ENCODE measurements around the gene PRAMEF18.
"Not testable (repeated sequence)": the region's sequence is repeated elsewhere in the genome, so short reads cannot be mapped to it uniquely, and the experiment has no call there.

DNA sequence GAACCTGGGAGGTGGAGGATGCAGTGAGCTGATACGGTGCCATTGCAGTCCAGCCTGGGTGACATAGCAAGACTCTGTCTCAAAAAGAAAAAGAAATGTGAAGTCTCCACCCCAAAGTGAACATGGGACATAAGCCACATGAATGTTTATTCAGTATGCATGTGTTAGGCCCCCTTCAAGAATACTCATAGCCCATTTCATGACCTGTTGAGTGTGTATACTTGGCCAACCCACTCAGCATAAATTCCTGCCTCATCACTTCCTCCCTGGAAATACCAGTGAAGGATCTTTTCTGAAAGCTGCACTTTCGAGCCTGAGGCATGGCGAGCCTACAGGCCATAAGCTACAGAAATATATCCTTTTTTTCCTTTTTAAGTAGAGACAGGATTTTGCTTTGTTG is 6.8 kb downstream of the PRAMEF18 start:
- TF ChIP-seq, protein P1, sequence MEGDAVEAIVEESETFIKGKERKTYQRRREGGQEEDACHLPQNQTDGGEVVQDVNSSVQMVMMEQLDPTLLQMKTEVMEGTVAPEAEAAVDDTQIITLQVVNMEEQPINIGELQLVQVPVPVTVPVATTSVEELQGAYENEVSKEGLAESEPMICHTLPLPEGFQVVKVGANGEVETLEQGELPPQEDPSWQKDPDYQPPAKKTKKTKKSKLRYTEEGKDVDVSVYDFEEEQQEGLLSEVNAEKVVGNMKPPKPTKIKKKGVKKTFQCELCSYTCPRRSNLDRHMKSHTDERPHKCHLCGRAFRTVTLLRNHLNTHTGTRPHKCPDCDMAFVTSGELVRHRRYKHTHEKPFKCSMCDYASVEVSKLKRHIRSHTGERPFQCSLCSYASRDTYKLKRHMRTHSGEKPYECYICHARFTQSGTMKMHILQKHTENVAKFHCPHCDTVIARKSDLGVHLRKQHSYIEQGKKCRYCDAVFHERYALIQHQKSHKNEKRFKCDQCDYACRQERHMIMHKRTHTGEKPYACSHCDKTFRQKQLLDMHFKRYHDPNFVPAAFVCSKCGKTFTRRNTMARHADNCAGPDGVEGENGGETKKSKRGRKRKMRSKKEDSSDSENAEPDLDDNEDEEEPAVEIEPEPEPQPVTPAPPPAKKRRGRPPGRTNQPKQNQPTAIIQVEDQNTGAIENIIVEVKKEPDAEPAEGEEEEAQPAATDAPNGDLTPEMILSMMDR (IDR thresholded peaks at IDR 0.05; ENCODE audit: insufficient read depth, low read length, poor library complexity, severe bottlenecking): not testable (repeated sequence)
- not testable (repeated sequence) for TF ChIP-seq EZH2phosphoT487 (conservative IDR thresholded peaks at IDR 0.05; ENCODE audit: low read length)

Measured in SU-DHL-6 (cell line).